Mesenteric fat pad (tissue), 1 donor: ENCODE data around the gene ARFGAP2. TPM values are rescaled to one million over a fixed set of nuclear protein-coding genes. Genes with fewer than 3 reads are reported as not detected.

Experiments
- DNase-seq: peaks from one replicate; pipeline ENCODE4 v3.0.0-alpha.2; 2020; ENCODE audit warnings: low spot score
- total RNA-seq: library from RNA; stranded (reverse); fragmentation: NEBNext Ultra II Directional; extraction: Animal tissue kit (Norgen Biotek cat#: 25700); gene quantifications from one replicate; pipeline ENCODE4 v1.2.1, GENCODE V29; 2021
- donor health status: DM: yes; HTN: yes; CAD: no.

The ARFGAP2 gene
- total RNA-seq, 1 donor from 2014 or later: 57.0 TPM

GRCh38 chr11:47187723-47188122, 11.0 kb upstream of the ARFGAP2 start:
- DNase-seq: no peak

GRCh38 chr11:47186700-47187695, 10.3 kb upstream of the ARFGAP2 start:
- DNase-seq: no peak

GRCh38 chr11:47186076-47186699, 9.5 kb upstream of the ARFGAP2 start, which contains the start of gene PACSIN3:
TSS of gene PACSIN3 (minus strand) at chr11:47186434. CDS start at chr11:47182727, 3,707 bp downstream.
- DNase-seq: no peak

- DNase-seq: no peak
These were observed 8.8 kb upstream of the ARFGAP2 start for GRCh38 chr11:47185305-47186075.

- DNase-seq: no peak
These were observed 8.1 kb upstream of the ARFGAP2 start for GRCh38 chr11:47184711-47185304.

GRCh38 chr11:47183969-47184368, 7.3 kb upstream of the ARFGAP2 start:
- DNase-seq: no peak

GRCh38 chr11:47183031-47183856, 6.6 kb upstream of the ARFGAP2 start:
- no peak for DNase-seq

- no peak for DNase-seq
These were observed 5.7 kb upstream of the ARFGAP2 start for GRCh38 chr11:47182380-47182779.

- no peak for DNase-seq
These were observed 4.6 kb upstream of the ARFGAP2 start for GRCh38 chr11:47181271-47181670.

GRCh38 chr11:47180006-47180787, 3.5 kb upstream of the ARFGAP2 start:
- DNase-seq: no peak

- no peak for DNase-seq
These were observed 2.9 kb upstream of the ARFGAP2 start for GRCh38 chr11:47179655-47179991.

GRCh38 chr11:47178737-47179654, 2.3 kb upstream of the ARFGAP2 start:
- DNase-seq: no peak

- no peak for DNase-seq
These were observed 1.6 kb upstream of the ARFGAP2 start for GRCh38 chr11:47178316-47178715.

- no peak for DNase-seq
These were observed 1.2 kb upstream of the ARFGAP2 start for GRCh38 chr11:47177846-47178245.

GRCh38 chr11:47177229-47177845, 658 bp upstream of the ARFGAP2 start:
- no peak for DNase-seq

GRCh38 chr11:47175746-47176327, 842 bp downstream of the ARFGAP2 start:
- DNase-seq: no peak

GRCh38 chr11:47172740-47173336, 3.8 kb downstream of the ARFGAP2 start:
- DNase-seq: no peak
